Upper lobe of left lung (tissue), 6 donors: Measurements from ENCODE around the gene PRAMEF11. TPM values are rescaled to one million over a fixed set of nuclear protein-coding genes. Genes with fewer than 3 reads are reported as not detected.

ENCODE experiments used
- ATAC-seq, 2 donors: fragments of 200-7000 bp; cut with Tn5 transposase; one replicate each; pipeline ENCODE4 v1.9.1; 2022; ENCODE audit warnings: mild to moderate bottlenecking in 2 of 2, moderate library complexity in 2 of 2; ENCODE audit not compliant: low FRiP score in 2 of 2
- DNase-seq, 2 donors: peaks; one replicate each; pipeline ENCODE4 v3.0.0-alpha.2; 2019 to 2020
- H3K27ac ChIP-seq, 4 donors: fragments of 200-600 bp; sonication (generic); one replicate each; pipeline ENCODE4 v1.5.1; 2016 to 2019
- H3K27me3 ChIP-seq, 4 donors: fragments of 200-600 bp; sonication (generic); one replicate each; pipeline ENCODE4 v1.5.1; 2017 to 2019
- H3K36me3 ChIP-seq, 4 donors: fragments of 200-600 bp; sonication (generic); one replicate each; pipeline ENCODE4 v1.5.1; 2016 to 2019
- H3K4me1 ChIP-seq, 4 donors: fragments of 200-600 bp; sonication (generic); one replicate each; pipeline ENCODE4 v1.5.1; 2018 to 2019
- H3K4me3 ChIP-seq, 4 donors: fragments of 200-600 bp; sonication (generic); one replicate each; pipeline ENCODE4 v1.5.1; 2017 to 2019; ENCODE audit warnings: mild to moderate bottlenecking in 2 of 4, moderate library complexity in 1 of 4
- H3K9me3 ChIP-seq, 4 donors: fragments of 200-600 bp; sonication (generic); one replicate each; pipeline ENCODE4 v1.5.1; 2018 to 2019
- CTCF ChIP-seq, 6 experiments: fragments of 450-650 bp in 4 of 6; fragments of 200-600 bp in 2 of 6; sonication (generic) in 2 of 6; IDR thresholded peaks; one replicate each; pipeline ENCODE4 v1.5.1; 2016 to 2019; ENCODE audit warnings: antibody characterized with exemption in 6 of 6
- EP300 ChIP-seq, 4 donors: sonication (generic); formaldehyde crosslinking; IDR thresholded peaks; one replicate each; pipeline ENCODE4 v1.5.1; 2017; ENCODE audit warnings: antibody characterized with exemption in 4 of 4, control low read depth in 2 of 4
- POLR2A ChIP-seq, 4 donors: fragments of 450-650 bp; IDR thresholded peaks; one replicate each; pipeline ENCODE4 v1.5.1; 2016 to 2017; ENCODE audit warnings: antibody characterized with exemption in 4 of 4, mild to moderate bottlenecking in 2 of 4
- POLR2AphosphoS5 ChIP-seq, 2 donors: sonication (generic); formaldehyde crosslinking; IDR thresholded peaks; one replicate each; pipeline ENCODE4 v1.5.1; 2017; ENCODE audit warnings: antibody characterized with exemption in 2 of 2
- WGBS, 2 donors: methylation state at CpG; one replicate each; pipeline ENCODE4 v1.1.5; 2017 to 2018; 5-methylcytosine and 5-hydroxymethylcytosine counted together
- total RNA-seq, 6 donors: library from RNA; depleted of rRNA in 4 of 6; stranded (reverse); fragments of >200 nt in 4 of 6; gene quantifications; one replicate each; pipeline versions ENCODE4 v1.1.0 to v1.2.1, GENCODE V29; 2016 to 2021
- donor health status: DM: no; HTN: no; CAD: no; lungs with moderate emphysema.
- donor health status: DM: no; HTN: yes; CAD: no; lungs with severe emphysema.

Gene PRAMEF11
- total RNA-seq, 6 donors from 2014 or later, result not detected

GRCh38 chr1:12778907-12779306 is 52.3 kb downstream of the PRAMEF11 start:
- no peaks in the 10 kb centered on the region for H3K36me3 ChIP-seq
- H3K9me3 ChIP-seq, result peaks cover 0 to 6% (median 2%) of the 10 kb centered on the region in 4 donors
- no peak for DNase-seq
- ATAC-seq, result no peak
- H3K4me3 ChIP-seq, result no peak overlapping the region
- no peaks in the 10 kb centered on the region for H3K27me3 ChIP-seq
- 81 to 89% methylated on average over 6 of the region's 6 CpGs for WGBS, 2 donors
- TF ChIP-seq POLR2A (IDR thresholded peaks at IDR 0.05) (no peak), CTCF (IDR thresholded peaks at IDR 0.05) (no peak), POLR2AphosphoS5 (IDR thresholded peaks at IDR 0.05) (no peak), EP300 (IDR thresholded peaks at IDR 0.05) (no peak)
- H3K4me1 ChIP-seq, result no peaks in the 10 kb centered on the region
- no peak overlapping the region for H3K27ac ChIP-seq

- Histone ChIP-seq H3K27ac (no peak overlapping the region), H3K4me3 (no peak overlapping the region), H3K36me3 (no peaks in the 10 kb centered on the region), H3K27me3 (no peaks in the 10 kb centered on the region), H3K9me3 (no peaks in the 10 kb centered on the region), H3K4me1 (no peaks in the 10 kb centered on the region)
- DNase-seq (no peak), ATAC-seq (no peak)
- TF ChIP-seq CTCF (IDR thresholded peaks at IDR 0.05) (no peak), EP300 (IDR thresholded peaks at IDR 0.05) (no peak), POLR2A (IDR thresholded peaks at IDR 0.05) (no peak), POLR2AphosphoS5 (IDR thresholded peaks at IDR 0.05) (no peak)
- 83 to 85% methylated on average over 4 of the region's 4 CpGs for WGBS, 2 donors
Measured at GRCh38 chr1:12778061-12778460, 53.1 kb downstream of the PRAMEF11 start.

- ATAC-seq (peak in 1 of 2 donors; percentile 19), DNase-seq (no peak)
- no peak for TF ChIP-seq EP300 (IDR thresholded peaks at IDR 0.05)
- no peak for TF ChIP-seq POLR2AphosphoS5 (IDR thresholded peaks at IDR 0.05)
- TF ChIP-seq CTCF (IDR thresholded peaks at IDR 0.05), result no peak
- no peak for TF ChIP-seq POLR2A (IDR thresholded peaks at IDR 0.05)
- Histone ChIP-seq H3K4me1 (no peaks in the 10 kb centered on the region), H3K9me3 (no peaks in the 10 kb centered on the region), H3K4me3 (no peak overlapping the region), H3K27ac (no peak overlapping the region), H3K36me3 (no peaks in the 10 kb centered on the region), H3K27me3 (no peaks in the 10 kb centered on the region)
- WGBS, 2 donors, result 81 to 89% methylated on average over 7 to 15 of the region's 15 CpGs
Measured at GRCh38 chr1:12776801-12777557, 54.2 kb downstream of the PRAMEF11 start.

GRCh38 chr1:12775443-12775842 is 55.8 kb downstream of the PRAMEF11 start:
- H3K36me3 ChIP-seq, result no peaks in the 10 kb centered on the region
- H3K9me3 ChIP-seq, result no peaks in the 10 kb centered on the region
- no peak for TF ChIP-seq POLR2A (IDR thresholded peaks at IDR 0.05)
- TF ChIP-seq POLR2AphosphoS5 (IDR thresholded peaks at IDR 0.05), result no peak
- TF ChIP-seq EP300 (IDR thresholded peaks at IDR 0.05), result no peak
- TF ChIP-seq CTCF (IDR thresholded peaks at IDR 0.05), result no peak
- no peaks in the 10 kb centered on the region for H3K4me1 ChIP-seq
- H3K27ac ChIP-seq, result no peak overlapping the region
- no peak for ATAC-seq
- 72 to 79% methylated on average over 8 of the region's 8 CpGs for WGBS, 2 donors
- H3K4me3 ChIP-seq, result no peak overlapping the region
- H3K27me3 ChIP-seq, result no peaks in the 10 kb centered on the region
- no peak for DNase-seq
